Vagina (tissue), 2 donors: ENCODE measurements around the gene PGAP6.

Source experiments
- POLR2A ChIP-seq, 2 donors: fragments of 450-650 bp; IDR thresholded peaks; one replicate each; pipeline ENCODE4 v1.6.1; 2017; ENCODE audit warnings: antibody characterized with exemption in 2 of 2, mild to moderate bottlenecking in 2 of 2, moderate library complexity in 2 of 2
- TF ChIP-seq, protein P1 (sequence below), 3 experiments: fragments of 450-650 bp in 2 of 3; fragments of 200-600 bp in 1 of 3; sonication (generic) in 1 of 3; IDR thresholded peaks; one replicate each; pipeline ENCODE4 v1.5.1; 2017 to 2019; ENCODE audit warnings: antibody characterized with exemption in 3 of 3, mild to moderate bottlenecking in 2 of 3, moderate library complexity in 2 of 3

DNA sequence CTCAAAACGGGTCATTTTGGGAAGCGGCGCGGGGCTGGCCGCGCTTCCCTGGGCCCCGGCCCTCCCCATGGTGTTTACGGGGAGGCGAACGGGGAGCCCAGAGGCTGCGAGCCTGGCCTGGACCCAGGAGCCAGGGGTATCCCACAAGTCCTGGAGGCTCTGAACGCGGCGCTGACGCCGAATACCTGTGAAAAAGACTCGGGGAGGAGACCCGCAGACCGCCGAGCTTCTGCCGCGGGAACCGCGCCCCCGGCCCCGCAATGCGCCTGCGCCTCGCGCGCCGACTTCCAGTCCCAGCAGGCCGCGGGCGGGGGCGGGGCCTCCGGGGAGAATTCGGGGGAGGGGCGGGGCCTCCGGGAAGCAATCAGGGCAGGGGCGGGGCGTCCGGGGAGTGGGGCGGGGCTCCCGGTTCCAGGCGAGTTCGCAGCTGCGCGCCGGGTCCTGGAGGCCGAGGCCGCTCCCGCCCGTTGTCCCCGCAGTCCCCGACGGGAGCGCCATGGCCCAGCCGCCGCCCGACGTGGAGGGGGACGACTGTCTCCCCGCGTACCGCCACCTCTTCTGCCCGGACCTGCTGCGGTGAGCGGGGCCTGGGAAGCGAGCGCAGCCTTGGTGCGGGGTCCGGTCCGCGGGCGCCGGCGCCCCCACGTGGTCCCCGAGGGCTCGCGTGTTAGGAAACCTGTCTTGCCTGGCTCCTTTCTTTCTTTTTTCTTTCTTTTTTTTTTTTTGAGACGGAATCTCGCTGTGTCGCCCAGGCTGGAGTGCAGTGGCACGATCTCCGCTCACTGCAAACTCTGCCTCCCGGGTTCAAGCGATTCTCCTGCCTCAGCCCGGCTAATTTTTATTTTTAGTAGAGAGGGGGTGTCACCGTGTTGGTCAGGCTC, 19.9 kb upstream of the PGAP6 start, which contains the start of gene DECR2:
- TF ChIP-seq, protein P1, sequence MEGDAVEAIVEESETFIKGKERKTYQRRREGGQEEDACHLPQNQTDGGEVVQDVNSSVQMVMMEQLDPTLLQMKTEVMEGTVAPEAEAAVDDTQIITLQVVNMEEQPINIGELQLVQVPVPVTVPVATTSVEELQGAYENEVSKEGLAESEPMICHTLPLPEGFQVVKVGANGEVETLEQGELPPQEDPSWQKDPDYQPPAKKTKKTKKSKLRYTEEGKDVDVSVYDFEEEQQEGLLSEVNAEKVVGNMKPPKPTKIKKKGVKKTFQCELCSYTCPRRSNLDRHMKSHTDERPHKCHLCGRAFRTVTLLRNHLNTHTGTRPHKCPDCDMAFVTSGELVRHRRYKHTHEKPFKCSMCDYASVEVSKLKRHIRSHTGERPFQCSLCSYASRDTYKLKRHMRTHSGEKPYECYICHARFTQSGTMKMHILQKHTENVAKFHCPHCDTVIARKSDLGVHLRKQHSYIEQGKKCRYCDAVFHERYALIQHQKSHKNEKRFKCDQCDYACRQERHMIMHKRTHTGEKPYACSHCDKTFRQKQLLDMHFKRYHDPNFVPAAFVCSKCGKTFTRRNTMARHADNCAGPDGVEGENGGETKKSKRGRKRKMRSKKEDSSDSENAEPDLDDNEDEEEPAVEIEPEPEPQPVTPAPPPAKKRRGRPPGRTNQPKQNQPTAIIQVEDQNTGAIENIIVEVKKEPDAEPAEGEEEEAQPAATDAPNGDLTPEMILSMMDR (IDR thresholded peaks at IDR 0.05) = peak; percentile 7 to 44 (median 33)
- peak; percentile 66 to 88 for TF ChIP-seq POLR2A (IDR thresholded peaks at IDR 0.05)
